Renal pelvis (tissue), 4 donors: ENCODE results near the gene ASTL. TPM values are rescaled to one million over a fixed set of nuclear protein-coding genes. Genes with fewer than 3 reads are reported as not detected.
"Not testable (repeated sequence)": the region's sequence is repeated elsewhere in the genome, so short reads cannot be mapped to it uniquely, and the experiment has no call there.

Experiments used
- DNase-seq: peaks from one replicate; pipeline ENCODE4 v3.0.0-alpha.2; 2013
- polyA plus RNA-seq, 3 donors: library from polyadenylated mRNA; unstranded; fragments of 120-200 nt; gene quantifications; one replicate each; pipeline ENCODE4 v1.2.1, GENCODE V29; 2013; ENCODE audit not compliant: insufficient read length in 3 of 3

ASTL gene
- polyA plus RNA-seq, 3 donors: 0.18 to 0.23 TPM; not detected in 1

GRCh38 chr2:96146153-96146880, 8.0 kb upstream of the ASTL start:
- no peak for DNase-seq

DNA sequence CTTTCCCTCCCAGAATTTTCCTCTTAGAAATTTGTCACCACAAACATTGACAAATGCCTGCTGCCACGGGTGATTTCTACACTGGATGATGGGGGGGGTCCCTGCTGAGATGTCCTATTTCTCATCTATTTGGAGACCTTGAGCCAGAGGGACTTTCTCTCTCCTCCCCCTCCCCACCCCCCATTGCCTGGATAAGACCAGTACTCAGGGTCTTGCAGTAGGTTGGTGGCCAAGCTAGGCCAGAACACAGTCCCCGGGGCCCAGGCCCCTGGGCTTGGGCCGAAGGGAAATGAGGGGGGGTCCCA, 7.5 kb upstream of the ASTL start:
- no peak for DNase-seq

DNA sequence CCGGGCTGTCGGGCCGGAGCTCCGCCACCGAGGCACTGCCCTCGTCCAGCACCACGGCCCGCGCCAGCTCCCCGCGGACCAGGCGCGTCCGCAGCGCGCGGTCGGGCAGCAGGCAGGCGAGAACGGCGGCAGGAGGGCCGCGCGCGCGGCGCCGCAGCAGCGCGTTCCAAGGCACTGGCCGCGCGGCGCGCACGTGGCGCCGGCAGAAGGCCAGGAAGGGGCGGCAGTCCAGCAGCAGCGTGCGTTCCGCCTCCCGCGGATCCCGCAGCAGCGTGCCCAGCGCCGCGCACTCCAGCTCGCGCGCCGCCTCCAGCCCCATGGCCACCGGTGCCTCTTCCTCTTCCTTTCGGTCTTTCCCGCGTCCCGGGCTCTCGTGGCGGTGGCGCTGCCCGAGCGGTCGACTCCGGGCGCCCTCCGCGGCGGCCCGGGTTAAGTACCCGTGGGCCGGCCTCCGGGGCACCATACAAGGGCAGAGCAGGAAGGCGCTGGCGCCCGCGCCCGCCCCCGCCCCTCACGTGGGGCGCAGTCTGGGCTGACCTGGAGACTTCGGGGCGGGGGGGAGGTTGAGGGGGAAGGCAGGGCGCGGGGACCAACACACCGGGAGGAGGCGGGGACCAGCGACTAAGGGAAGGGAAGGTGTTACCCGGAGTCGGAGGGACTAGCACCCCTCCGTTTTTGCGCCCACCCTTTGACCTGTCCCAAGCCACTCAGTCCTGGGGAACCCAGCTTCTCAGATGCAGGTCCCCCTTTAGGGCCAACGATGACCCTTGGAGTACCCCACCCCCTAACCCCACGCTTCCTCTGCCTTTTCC, 6.9 kb upstream of the ASTL start, which contains the start of gene DUSP2:
DUSP2 (minus strand) TSS at position 405 of the 812 bp plus-strand sequence; CDS start at position 319, 86 bp downstream.
- no peak for DNase-seq

DNA sequence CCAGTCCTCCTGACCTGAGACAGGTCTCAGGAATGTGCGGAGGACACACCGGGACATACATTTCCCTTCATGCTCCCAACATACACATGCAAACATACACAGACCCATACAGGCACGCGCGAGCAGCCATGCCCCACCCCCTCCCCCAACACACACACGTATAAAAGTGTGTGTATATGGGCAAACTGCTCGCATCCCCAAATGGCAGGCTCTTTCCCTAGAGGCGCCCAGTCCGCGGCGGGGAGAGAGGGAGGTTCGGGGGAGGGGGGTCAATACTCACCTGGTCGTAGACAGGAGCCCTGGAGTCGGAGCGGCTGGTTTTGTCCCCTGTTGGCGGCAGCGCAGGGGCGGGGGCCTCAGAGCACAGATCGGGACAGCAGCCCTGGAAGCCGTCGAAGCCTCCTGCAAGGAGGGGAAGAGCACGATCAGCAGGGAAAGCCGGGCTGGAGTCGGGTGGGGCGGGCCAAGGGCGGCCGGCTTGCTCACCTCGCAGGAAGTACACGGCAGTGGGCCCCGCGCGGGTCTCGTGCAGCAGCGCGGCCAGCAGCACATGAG, 6.3 kb upstream of the ASTL start:
- DNase-seq: no peak

- DNase-seq: no peak
Observed at GRCh38 chr2:96143848-96144480, 5.7 kb upstream of the ASTL start.

DNA sequence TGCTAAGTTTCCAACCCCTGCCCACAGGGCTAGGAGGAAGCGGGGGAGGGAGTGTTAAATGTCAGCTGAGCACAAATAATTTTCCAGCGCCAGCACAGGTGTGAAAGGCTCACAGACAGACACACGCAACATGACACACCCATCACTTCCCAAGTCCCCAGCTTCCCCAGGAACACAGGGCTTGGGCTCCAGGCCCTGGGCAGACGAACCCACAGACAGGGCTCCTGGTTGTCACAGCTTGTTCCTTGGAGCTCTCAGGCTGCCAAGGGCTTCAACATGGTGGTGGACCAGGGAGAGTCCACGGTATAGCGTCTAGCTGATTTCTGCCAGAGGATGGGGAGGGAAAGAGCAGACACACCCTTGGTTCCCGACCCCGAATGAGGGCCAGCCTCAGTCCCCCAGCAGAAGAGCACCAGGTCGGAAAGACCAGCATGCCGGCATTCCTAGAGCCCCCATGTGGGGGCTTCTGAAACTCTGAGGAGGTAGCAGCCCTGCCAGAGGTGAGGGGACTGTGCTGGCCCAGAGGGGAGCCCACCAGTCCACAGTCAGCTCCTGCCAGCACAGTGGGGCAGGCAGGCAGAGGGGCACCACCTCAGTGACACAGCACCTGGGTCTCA, 5.0 kb upstream of the ASTL start:
- DNase-seq: no peak

- DNase-seq: no peak
Observed at GRCh38 chr2:96142217-96143113, 4.2 kb upstream of the ASTL start.

DNA sequence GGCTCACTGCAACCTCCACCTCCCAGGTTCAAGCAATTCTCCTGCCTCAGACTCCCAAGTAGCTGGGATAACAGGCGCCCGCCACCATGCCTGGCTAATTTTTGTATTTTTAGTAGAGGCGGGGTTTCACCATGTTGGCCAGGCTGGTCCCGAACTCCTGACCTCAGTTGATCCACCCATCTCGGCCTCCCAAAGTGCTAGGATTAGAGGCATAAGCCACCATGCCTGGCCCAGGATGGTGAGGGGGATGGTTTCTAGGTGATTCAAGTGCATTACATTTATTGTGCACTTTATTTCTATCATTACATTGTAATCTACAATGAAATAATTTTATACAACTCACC, 3.3 kb upstream of the ASTL start:
- DNase-seq: not testable (repeated sequence)

- DNase-seq: no peak
Observed at GRCh38 chr2:96140941-96141623, 2.8 kb upstream of the ASTL start.

GRCh38 chr2:96139181-96139758, 968 bp upstream of the ASTL start:
- no peak for DNase-seq

- no peak for DNase-seq
Observed at GRCh38 chr2:96137321-96138178, 752 bp downstream of the ASTL start.

GRCh38 chr2:96136129-96136720, 2.1 kb downstream of the ASTL start:
- DNase-seq: no peak

- DNase-seq: no peak
Observed at GRCh38 chr2:96135621-96136020, 2.7 kb downstream of the ASTL start.

DNA sequence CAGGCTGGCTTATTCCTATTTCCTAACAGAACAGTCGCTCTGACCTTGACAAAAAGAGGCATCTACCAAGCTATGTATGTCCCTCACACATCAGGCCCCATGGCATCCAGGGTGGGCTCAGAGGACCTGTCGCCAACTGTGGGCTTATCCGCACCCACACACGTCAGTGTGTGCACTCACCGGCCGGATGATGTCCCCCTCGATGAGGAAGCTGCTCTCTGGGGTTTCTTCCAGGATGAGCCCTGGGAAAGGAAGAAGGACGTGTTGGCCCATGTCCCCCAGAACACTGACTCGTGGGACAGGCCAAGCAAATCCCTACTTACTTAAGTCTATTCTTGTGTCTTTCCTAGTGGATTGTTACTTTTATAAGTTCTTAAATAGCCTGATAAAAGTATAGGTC, 3.1 kb downstream of the ASTL start:
- DNase-seq: no peak

DNA sequence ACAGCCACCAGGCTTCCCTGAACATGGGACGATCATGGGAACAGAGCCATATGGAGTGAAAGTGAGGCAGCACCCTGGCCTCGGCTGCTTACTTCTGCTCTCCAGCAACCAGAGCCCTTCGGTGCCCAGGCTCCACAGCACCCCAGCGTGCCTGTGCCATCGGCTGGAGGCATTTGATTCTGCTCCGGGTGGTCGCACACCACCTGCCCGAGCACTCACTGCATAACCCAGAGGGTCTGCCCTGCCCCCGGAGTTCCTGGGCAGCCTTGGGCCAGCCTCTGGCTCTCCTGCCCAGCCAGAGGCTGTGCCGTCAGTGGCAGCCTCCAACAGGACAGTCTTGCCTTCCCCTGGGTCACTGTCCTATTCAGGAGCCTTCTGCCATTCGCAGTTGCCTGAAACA, 3.9 kb downstream of the ASTL start:
- no peak for DNase-seq

- DNase-seq: no peak
Observed at GRCh38 chr2:96131813-96132745, 6.2 kb downstream of the ASTL start.

DNA sequence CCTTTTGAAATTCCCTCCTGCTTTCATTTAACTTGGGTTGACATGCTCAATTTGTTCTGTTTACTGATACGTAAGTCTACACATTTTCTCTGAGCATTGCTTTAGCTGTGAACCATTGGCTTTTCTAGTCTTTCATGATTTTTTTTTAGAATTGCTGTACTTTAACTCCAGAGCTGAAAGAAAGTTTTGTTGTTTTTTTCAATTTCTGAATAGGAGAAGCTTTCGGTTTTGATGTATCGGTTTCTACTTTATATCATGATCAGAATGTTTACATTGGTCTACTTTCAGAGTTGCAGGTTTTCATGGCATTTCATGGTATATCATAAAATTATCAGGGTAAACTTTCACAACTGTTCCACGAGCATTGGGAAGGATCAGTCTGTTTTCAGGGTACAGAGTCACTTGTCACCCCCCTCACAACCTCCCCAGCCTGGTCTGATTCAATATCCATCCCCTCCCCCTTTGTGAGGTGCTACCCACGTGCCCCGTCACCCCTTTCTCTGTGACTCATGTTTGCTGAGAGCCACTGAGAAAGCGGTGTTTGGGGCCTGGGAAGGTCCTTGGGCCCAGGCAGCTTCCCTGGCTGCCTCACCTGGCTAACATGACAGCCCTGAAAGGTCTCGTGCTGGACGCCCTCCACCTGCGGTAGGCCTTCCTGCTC, 7.0 kb downstream of the ASTL start:
- DNase-seq: no peak
